ENCODE data around the gene TMEM18.

TMEM18 gene

GRCh38 chr2:665340-666073, 11.7 kb downstream of the TMEM18 start:
- H3K27me3 ChIP-seq (ENCODE audit: insufficient read depth, insufficient read length): no peaks in the 10 kb centered on the region
- DNase-seq (ENCODE audit: low read depth, low spot score): no peak
- peaks cover 46% of the 10 kb centered on the region for H3K36me3 ChIP-seq (ENCODE audit: insufficient read depth, insufficient read length, low read length)
- H3K4me1 ChIP-seq (ENCODE audit: insufficient read depth, insufficient read length): no peaks in the 10 kb centered on the region
- TF ChIP-seq ZNF274 (IDR thresholded peaks at IDR 0.05; ENCODE audit: low read depth, low read length): no peak
- no peak for TF ChIP-seq YY1 (IDR thresholded peaks at IDR 0.05; ENCODE audit: insufficient read depth, insufficient read length)
- TF ChIP-seq SUZ12 (IDR thresholded peaks at IDR 0.05; ENCODE audit: extremely low read depth, insufficient read depth, insufficient read length): no peak
- H3K4me3 ChIP-seq (ENCODE audit: insufficient read length, low read depth): no peak overlapping the region
- H3K9ac ChIP-seq (ENCODE audit: insufficient read length, low read depth): no peak overlapping the region
- H3K9me3 ChIP-seq (ENCODE audit: insufficient read depth, low read length): peaks cover 26% of the 10 kb centered on the region

DNA sequence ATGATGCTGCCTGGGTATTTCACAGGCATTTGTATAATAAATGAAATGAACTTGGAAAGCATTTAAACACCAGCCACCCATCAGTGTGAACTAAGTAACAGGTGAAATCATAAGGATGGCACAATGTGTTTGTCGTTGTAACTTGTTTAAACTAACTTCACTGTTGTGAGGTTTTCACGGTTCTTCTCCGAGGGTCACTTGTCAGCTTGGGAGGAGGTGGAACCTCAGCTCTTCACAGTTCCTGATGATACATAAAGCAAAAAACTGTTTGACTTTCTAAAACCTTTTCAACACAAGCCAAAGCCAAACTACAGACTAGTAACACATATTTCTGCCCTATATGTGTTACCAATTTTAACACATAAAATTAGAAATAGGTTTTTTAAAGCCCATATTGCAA, 13.1 kb downstream of the TMEM18 start:
- no peak for DNase-seq (ENCODE audit: low read depth, low spot score)
- peaks cover 31% of the 10 kb centered on the region for H3K36me3 ChIP-seq (ENCODE audit: insufficient read depth, insufficient read length, low read length)
- H3K27me3 ChIP-seq (ENCODE audit: insufficient read depth, insufficient read length): no peaks in the 10 kb centered on the region
- H3K4me1 ChIP-seq (ENCODE audit: insufficient read depth, insufficient read length): no peaks in the 10 kb centered on the region
- H3K9me3 ChIP-seq (ENCODE audit: insufficient read depth, low read length): peaks cover 26% of the 10 kb centered on the region
- H3K4me3 ChIP-seq (ENCODE audit: insufficient read length, low read depth): no peak overlapping the region
- TF ChIP-seq SUZ12 (IDR thresholded peaks at IDR 0.05; ENCODE audit: extremely low read depth, insufficient read depth, insufficient read length) (no peak), YY1 (IDR thresholded peaks at IDR 0.05; ENCODE audit: insufficient read depth, insufficient read length) (no peak), ZNF274 (IDR thresholded peaks at IDR 0.05; ENCODE audit: low read depth, low read length) (no peak)
- no peak overlapping the region for H3K9ac ChIP-seq (ENCODE audit: insufficient read length, low read depth)

DNA sequence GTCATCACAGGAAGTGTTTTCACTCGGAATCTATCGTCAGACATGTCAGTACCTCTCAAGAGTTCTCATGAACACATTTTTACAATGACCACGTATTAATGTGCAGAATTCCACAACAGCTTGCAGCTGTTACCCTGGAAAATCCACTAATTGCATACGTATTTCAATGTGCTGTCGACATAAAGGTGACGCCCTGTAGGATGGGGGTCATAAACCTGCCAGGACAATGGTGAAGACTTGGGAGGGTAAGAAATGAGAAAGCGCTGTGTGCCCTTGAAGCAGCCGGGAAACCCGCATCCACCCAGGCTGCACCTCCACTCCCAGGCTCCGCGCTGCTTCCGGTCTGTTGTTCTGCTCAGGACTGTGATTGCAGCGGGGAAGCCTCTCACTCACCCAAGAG, 14.0 kb downstream of the TMEM18 start:
- no peak for DNase-seq (ENCODE audit: low read depth, low spot score)
- H3K4me1 ChIP-seq (ENCODE audit: insufficient read depth, insufficient read length): no peaks in the 10 kb centered on the region
- peaks cover 26% of the 10 kb centered on the region for H3K9me3 ChIP-seq (ENCODE audit: insufficient read depth, low read length)
- no peak overlapping the region for H3K9ac ChIP-seq (ENCODE audit: insufficient read length, low read depth)
- TF ChIP-seq SUZ12 (IDR thresholded peaks at IDR 0.05; ENCODE audit: extremely low read depth, insufficient read depth, insufficient read length) (no peak), YY1 (IDR thresholded peaks at IDR 0.05; ENCODE audit: insufficient read depth, insufficient read length) (no peak), ZNF274 (IDR thresholded peaks at IDR 0.05; ENCODE audit: low read depth, low read length) (no peak)
- no peaks in the 10 kb centered on the region for H3K27me3 ChIP-seq (ENCODE audit: insufficient read depth, insufficient read length)
- H3K36me3 ChIP-seq (ENCODE audit: insufficient read depth, insufficient read length, low read length): peaks cover 23% of the 10 kb centered on the region
- no peak overlapping the region for H3K4me3 ChIP-seq (ENCODE audit: insufficient read length, low read depth)

DNA sequence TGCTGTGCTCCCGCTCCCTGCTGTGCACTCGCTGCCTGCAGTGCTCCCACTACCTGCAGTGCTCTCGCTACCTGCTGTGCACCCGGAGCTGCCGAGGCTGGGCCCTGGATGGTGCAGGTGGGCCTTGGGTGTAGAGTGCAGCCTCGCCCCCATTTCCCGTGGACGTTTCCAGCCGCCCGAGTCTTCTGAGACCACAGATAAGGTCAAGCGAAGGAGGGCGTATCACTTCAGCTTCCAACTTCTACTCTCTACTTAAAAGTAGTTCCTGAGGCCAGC, 15.9 kb downstream of the TMEM18 start:
- no peak for TF ChIP-seq SUZ12 (IDR thresholded peaks at IDR 0.05; ENCODE audit: extremely low read depth, insufficient read depth, insufficient read length)
- no peaks in the 10 kb centered on the region for H3K27me3 ChIP-seq (ENCODE audit: insufficient read depth, insufficient read length)
- H3K4me1 ChIP-seq (ENCODE audit: insufficient read depth, insufficient read length): no peaks in the 10 kb centered on the region
- H3K9ac ChIP-seq (ENCODE audit: insufficient read length, low read depth): no peak overlapping the region
- no peak overlapping the region for H3K4me3 ChIP-seq (ENCODE audit: insufficient read length, low read depth)
- no peak for DNase-seq (ENCODE audit: low read depth, low spot score)
- peaks cover 15% of the 10 kb centered on the region for H3K9me3 ChIP-seq (ENCODE audit: insufficient read depth, low read length)
- peaks cover 13% of the 10 kb centered on the region for H3K36me3 ChIP-seq (ENCODE audit: insufficient read depth, insufficient read length, low read length)

GRCh38 chr2:660586-661359, 16.4 kb downstream of the TMEM18 start:
- H3K9ac ChIP-seq (ENCODE audit: insufficient read length, low read depth): no peak overlapping the region
- H3K27me3 ChIP-seq (ENCODE audit: insufficient read depth, insufficient read length): no peaks in the 10 kb centered on the region
- peaks cover 10% of the 10 kb centered on the region for H3K9me3 ChIP-seq (ENCODE audit: insufficient read depth, low read length)
- H3K4me3 ChIP-seq (ENCODE audit: insufficient read length, low read depth): no peak overlapping the region
- peaks cover 7% of the 10 kb centered on the region for H3K36me3 ChIP-seq (ENCODE audit: insufficient read depth, insufficient read length, low read length)
- TF ChIP-seq SUZ12 (IDR thresholded peaks at IDR 0.05; ENCODE audit: extremely low read depth, insufficient read depth, insufficient read length): no peak
- TF ChIP-seq YY1 (IDR thresholded peaks at IDR 0.05; ENCODE audit: insufficient read depth, insufficient read length): no peak
- no peak for TF ChIP-seq ZNF274 (IDR thresholded peaks at IDR 0.05; ENCODE audit: low read depth, low read length)
- DNase-seq (ENCODE audit: low read depth, low spot score): no peak
- H3K4me1 ChIP-seq (ENCODE audit: insufficient read depth, insufficient read length): no peaks in the 10 kb centered on the region

- no peaks in the 10 kb centered on the region for H3K4me1 ChIP-seq (ENCODE audit: insufficient read depth, insufficient read length)
- no peaks in the 10 kb centered on the region for H3K27me3 ChIP-seq (ENCODE audit: insufficient read depth, insufficient read length)
- H3K36me3 ChIP-seq (ENCODE audit: insufficient read depth, insufficient read length, low read length): peaks cover 5% of the 10 kb centered on the region
- H3K9me3 ChIP-seq (ENCODE audit: insufficient read depth, low read length): peaks cover 3% of the 10 kb centered on the region; the same call in 1 of the 2 replicates
- DNase-seq (ENCODE audit: low read depth, low spot score): no peak
- H3K4me3 ChIP-seq (ENCODE audit: insufficient read length, low read depth): no peak overlapping the region
- H3K9ac ChIP-seq (ENCODE audit: insufficient read length, low read depth): no peak overlapping the region
- TF ChIP-seq ZNF274 (IDR thresholded peaks at IDR 0.05; ENCODE audit: low read depth, low read length): no peak
- TF ChIP-seq YY1 (IDR thresholded peaks at IDR 0.05; ENCODE audit: insufficient read depth, insufficient read length): no peak
- no peak for TF ChIP-seq SUZ12 (IDR thresholded peaks at IDR 0.05; ENCODE audit: extremely low read depth, insufficient read depth, insufficient read length)
These were observed 17.2 kb downstream of the TMEM18 start for GRCh38 chr2:660029-660428.

DNA sequence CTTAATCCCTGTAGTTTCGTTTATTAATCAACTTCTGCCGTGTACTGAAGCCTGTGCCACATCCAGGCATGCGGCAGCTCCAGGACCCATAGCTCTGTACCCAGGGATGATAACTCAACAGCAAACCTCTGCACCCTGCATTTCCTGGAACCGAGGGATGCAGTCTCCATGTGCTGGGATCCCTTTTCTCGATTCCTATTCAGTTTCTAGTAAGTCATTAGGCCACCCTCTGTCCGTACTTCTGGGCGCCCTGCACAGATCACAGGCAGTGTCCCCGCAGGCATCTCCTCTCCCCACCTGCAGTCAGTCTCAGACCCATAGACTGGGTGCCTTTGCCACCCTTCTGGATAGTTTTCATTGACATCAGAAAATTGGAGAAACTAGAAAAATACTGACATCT, 18.8 kb downstream of the TMEM18 start:
- Histone ChIP-seq H3K9me3 (ENCODE audit: insufficient read depth, low read length) (no peaks in the 10 kb centered on the region), H3K27me3 (ENCODE audit: insufficient read depth, insufficient read length) (no peaks in the 10 kb centered on the region), H3K4me3 (ENCODE audit: insufficient read length, low read depth) (no peak overlapping the region), H3K9ac (ENCODE audit: insufficient read length, low read depth) (no peak overlapping the region), H3K4me1 (ENCODE audit: insufficient read depth, insufficient read length) (no peaks in the 10 kb centered on the region), H3K36me3 (ENCODE audit: insufficient read depth, insufficient read length, low read length) (no peaks in the 10 kb centered on the region)
- DNase-seq (ENCODE audit: low read depth, low spot score): no peak
- TF ChIP-seq SUZ12 (IDR thresholded peaks at IDR 0.05; ENCODE audit: extremely low read depth, insufficient read depth, insufficient read length) (no peak), ZNF274 (IDR thresholded peaks at IDR 0.05; ENCODE audit: low read depth, low read length) (no peak), YY1 (IDR thresholded peaks at IDR 0.05; ENCODE audit: insufficient read depth, insufficient read length) (no peak)

Measured in NT2/D1 (cell line).